ENCODE data around the gene XRCC4.

Gene XRCC4

DNA sequence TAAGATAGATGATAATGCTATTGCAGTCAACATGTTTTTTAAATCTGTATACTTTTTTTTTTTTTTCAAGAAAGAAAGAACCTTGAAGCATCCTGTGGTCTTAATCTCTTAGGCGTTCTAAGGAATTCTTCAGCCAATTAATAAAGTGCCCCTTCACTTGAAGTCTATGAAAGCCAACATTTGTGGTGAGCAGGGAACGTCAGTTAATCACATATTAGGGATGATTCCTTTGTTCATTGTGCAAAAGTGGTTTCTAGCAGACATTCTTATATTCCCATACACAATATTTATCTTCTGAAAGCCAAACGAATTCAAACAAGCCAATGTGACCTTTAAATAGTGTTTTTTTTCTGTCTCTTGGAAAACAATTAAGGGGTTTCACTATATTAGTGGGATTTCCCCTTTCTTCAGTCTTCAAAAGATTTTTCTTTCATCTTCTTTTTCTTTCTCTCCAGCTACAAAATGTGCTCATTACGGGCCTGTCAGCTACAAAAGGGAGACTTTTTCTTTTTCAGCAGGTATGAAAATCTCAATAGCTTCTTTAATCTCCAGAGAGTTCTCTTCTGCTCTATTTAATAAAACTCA, 40.3 kb upstream of the XRCC4 start:
- H3K4me3 ChIP-seq (replicated peaks; ENCODE audit: low read depth, low read length), result no peak overlapping the region
- TF ChIP-seq, protein P1, sequence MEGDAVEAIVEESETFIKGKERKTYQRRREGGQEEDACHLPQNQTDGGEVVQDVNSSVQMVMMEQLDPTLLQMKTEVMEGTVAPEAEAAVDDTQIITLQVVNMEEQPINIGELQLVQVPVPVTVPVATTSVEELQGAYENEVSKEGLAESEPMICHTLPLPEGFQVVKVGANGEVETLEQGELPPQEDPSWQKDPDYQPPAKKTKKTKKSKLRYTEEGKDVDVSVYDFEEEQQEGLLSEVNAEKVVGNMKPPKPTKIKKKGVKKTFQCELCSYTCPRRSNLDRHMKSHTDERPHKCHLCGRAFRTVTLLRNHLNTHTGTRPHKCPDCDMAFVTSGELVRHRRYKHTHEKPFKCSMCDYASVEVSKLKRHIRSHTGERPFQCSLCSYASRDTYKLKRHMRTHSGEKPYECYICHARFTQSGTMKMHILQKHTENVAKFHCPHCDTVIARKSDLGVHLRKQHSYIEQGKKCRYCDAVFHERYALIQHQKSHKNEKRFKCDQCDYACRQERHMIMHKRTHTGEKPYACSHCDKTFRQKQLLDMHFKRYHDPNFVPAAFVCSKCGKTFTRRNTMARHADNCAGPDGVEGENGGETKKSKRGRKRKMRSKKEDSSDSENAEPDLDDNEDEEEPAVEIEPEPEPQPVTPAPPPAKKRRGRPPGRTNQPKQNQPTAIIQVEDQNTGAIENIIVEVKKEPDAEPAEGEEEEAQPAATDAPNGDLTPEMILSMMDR (IDR thresholded peaks at IDR 0.05; ENCODE audit: low read depth, low read length, missing control alignments), result no peak
- no peak for DNase-seq (ENCODE audit: extremely low read depth, low read depth)

DNA sequence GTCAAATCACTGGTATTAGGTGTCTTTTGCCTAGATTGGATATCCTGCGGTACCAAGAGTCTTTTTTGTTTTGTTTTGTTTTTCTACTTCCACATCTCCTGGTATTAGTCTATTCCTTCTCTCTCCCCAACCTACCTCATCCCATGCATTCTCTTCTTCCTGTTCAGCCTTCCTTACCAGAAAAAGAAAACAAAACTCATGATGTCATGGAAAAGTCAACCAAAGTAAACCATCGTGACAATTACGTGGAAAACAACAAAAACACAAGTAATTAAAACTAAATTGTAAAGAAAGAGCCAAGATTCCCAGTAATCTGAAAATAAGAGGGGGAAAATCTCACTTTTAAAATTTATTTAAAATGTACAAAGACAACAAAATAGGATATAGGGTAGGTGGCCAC, 38.4 kb upstream of the XRCC4 start:
- H3K4me3 ChIP-seq (replicated peaks; ENCODE audit: low read depth, low read length), result no peak overlapping the region
- TF ChIP-seq, protein P1 (IDR thresholded peaks at IDR 0.05; ENCODE audit: low read depth, low read length, missing control alignments), result no peak
- no peak for DNase-seq (ENCODE audit: extremely low read depth, low read depth)

DNA sequence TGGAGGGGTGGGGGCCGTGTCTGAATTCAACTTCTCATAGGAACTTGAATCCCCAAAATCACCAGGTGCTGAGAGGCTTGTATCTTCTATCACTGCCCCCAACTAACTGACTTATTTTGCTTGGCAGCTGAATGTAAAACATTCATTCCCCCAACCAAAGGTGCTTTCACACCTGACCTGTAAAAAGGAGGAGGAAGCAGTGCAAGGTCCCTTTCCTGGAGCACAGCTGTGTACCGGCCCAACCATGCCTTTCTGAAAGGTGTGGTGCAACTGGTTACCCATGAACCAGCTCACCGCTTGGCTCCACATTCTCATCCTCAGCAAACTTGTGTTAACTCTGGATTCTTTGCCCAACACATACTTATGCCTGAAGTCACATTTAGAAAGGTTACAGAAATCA, 34.8 kb upstream of the XRCC4 start:
- H3K4me3 ChIP-seq (replicated peaks; ENCODE audit: low read depth, low read length), result no peak overlapping the region
- no peak for DNase-seq (ENCODE audit: extremely low read depth, low read depth)
- TF ChIP-seq, protein P1 (IDR thresholded peaks at IDR 0.05; ENCODE audit: low read depth, low read length, missing control alignments), result no peak

DNA sequence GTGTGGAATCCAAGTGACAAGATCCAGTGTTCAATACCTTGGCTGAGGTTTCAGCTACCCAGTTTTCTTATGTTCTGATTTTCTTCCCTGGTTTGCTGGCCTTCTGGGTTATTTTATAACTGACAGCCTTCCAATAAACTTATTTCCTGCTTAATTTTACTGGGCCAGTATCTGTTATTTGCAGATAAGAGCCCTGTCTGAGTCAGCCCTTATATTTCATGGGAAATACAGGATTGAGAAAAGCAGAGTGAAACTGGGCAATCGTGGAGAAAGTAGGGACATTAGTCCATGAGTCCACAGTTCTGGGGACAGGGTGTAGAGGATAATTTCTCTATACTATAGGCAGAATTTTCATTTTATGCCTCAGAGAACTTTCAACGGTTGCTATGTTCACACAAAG, 32.4 kb upstream of the XRCC4 start:
- no peak for DNase-seq (ENCODE audit: extremely low read depth, low read depth)
- TF ChIP-seq, protein P1 (IDR thresholded peaks at IDR 0.05; ENCODE audit: low read depth, low read length, missing control alignments), result no peak
- H3K4me3 ChIP-seq (replicated peaks; ENCODE audit: low read depth, low read length), result no peak overlapping the region

DNA sequence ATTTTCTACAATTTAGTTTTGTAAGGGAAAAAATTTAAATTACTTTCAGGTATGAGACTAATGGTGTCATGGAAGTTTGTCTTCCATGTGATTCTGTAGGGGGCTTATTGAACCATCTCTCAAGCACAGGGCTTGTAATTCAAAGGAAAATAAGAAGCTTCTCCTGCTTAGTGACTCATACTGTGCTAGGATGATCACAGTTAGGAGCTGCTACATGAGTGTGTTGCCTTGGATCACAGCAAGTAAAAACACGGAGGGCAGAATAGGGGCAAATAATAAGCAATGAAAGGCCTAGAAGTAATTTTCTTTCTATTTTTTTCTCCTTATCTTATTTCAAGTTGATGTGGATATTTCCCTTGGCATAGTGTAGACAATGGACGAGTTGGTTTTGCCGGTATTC, 29.1 kb upstream of the XRCC4 start:
- DNase-seq (ENCODE audit: extremely low read depth, low read depth), result no peak
- no peak overlapping the region for H3K4me3 ChIP-seq (replicated peaks; ENCODE audit: low read depth, low read length)
- TF ChIP-seq, protein P1 (IDR thresholded peaks at IDR 0.05; ENCODE audit: low read depth, low read length, missing control alignments), result no peak

DNA sequence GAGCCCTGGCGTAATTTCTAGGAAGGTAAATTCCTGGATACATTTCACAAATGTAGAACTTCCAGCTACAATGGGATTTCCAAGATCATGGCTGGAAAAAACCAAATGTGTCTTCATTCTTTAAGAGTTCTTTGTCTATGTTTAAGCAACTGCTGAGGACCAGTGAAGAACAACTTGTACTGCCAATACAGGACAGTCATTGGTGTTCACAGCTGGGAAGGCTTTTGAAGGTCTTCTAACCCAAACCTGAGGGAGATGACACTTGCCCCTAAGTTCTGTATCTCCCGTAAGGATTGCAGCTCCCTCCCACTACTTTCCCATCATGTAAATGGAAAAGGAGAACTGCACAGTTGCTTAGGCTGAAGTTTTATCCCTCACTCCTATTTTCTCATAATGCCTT, 28.5 kb upstream of the XRCC4 start:
- H3K4me3 ChIP-seq (replicated peaks; ENCODE audit: low read depth, low read length), result no peak overlapping the region
- TF ChIP-seq, protein P1 (IDR thresholded peaks at IDR 0.05; ENCODE audit: low read depth, low read length, missing control alignments), result no peak
- DNase-seq (ENCODE audit: extremely low read depth, low read depth), result no peak

DNA sequence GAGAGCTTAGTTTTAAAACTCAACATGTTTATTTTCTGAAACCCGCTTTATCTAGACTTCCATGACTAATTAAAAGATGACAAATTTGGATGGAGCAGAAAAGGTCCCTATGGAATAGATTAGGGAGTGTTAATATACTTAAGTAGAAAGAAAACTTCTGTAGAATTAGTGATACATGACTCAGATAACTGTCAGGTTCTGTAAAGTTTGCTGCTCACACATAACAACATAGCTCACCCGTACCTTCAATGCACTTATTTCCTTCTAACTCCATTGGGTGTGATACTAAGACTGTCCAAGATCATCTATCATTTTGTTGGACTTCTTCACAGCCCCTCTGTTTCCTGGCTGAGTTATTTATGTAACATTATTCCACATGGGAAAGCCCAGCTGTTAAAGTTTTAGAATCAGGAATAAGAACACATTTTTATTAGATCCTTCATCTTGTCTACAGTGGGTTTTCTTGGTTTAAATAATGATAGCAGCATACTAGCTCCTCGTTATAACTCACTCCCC, 27.9 kb upstream of the XRCC4 start:
- no peak for DNase-seq (ENCODE audit: extremely low read depth, low read depth)
- TF ChIP-seq, protein P1 (IDR thresholded peaks at IDR 0.05; ENCODE audit: low read depth, low read length, missing control alignments), result no peak
- no peak overlapping the region for H3K4me3 ChIP-seq (replicated peaks; ENCODE audit: low read depth, low read length)
